AG09319 (cell line): ENCODE data around the gene PPP3CA.

Source experiments
- DNase-seq: peaks from one replicate; pipeline ENCODE4 v3.0.0-alpha.2; 2010; ENCODE audit warnings: low read depth; ENCODE audit errors: extremely low read depth
- CTCF ChIP-seq: IDR thresholded peaks from 2 replicates; pipeline ENCODE4 v1.5.1; 2011; ENCODE audit warnings: low read depth, mild to moderate bottlenecking, inconsistent platforms, low read length, moderate library complexity

Gene PPP3CA

GRCh38 chr4:101221294-101221693, 126.0 kb downstream of the PPP3CA start:
- no peak for DNase-seq
- TF ChIP-seq CTCF = no peak

GRCh38 chr4:101218894-101219293, 128.4 kb downstream of the PPP3CA start:
- no peak for DNase-seq
- TF ChIP-seq CTCF = no peak

- no peak for TF ChIP-seq CTCF
- no peak for DNase-seq
Measured at GRCh38 chr4:101218346-101218745, 129.0 kb downstream of the PPP3CA start.

- DNase-seq = no peak
- TF ChIP-seq CTCF = no peak
Measured at GRCh38 chr4:101217353-101218031, 129.8 kb downstream of the PPP3CA start.

GRCh38 chr4:101211146-101211553, 136.2 kb downstream of the PPP3CA start:
- DNase-seq = no peak
- no peak for TF ChIP-seq CTCF

GRCh38 chr4:101210331-101210730, 137.0 kb downstream of the PPP3CA start:
- no peak for DNase-seq
- no peak for TF ChIP-seq CTCF

GRCh38 chr4:101208171-101208570, 139.2 kb downstream of the PPP3CA start:
- no peak for DNase-seq
- TF ChIP-seq CTCF = no peak
